GM23338 (cell line): ENCODE results near the gene PHTF2. TPM values are rescaled to one million over a fixed set of nuclear protein-coding genes. Genes with fewer than 3 reads are reported as not detected.

Source experiments
- ATAC-seq: fragments of 200-7000 bp; cut with Tn5 transposase; 3 replicates; pipeline ENCODE4 v1.9.1; 2020
- DNase-seq: peaks from one replicate; pipeline ENCODE4 v3.0.0-alpha.2; 2015; ENCODE audit warnings: low spot score
- H2AFZ ChIP-seq: fragments of 200-600 bp; sonication (generic); 2 replicates; pipeline ENCODE4 v1.8.0; 2016; ENCODE audit warnings: antibody characterized with exemption, mild to moderate bottlenecking, moderate library complexity
- H3F3A ChIP-seq: fragments of 200-600 bp; sonication (generic); replicated peaks from 2 replicates; pipeline ENCODE4 v1.8.0; 2017; ENCODE audit warnings: antibody characterized with exemption, mixed run types, low read depth
- H3K27ac ChIP-seq: fragments of 200-600 bp; sonication (generic); 2 replicates; pipeline ENCODE4 v1.6.1; 2016; ENCODE audit warnings: low read depth
- H3K27me3 ChIP-seq: fragments of 200-600 bp; sonication (generic); 2 replicates; pipeline ENCODE4 v1.8.0; 2016; ENCODE audit warnings: mild to moderate bottlenecking, mixed run types, moderate library complexity; ENCODE audit not compliant: insufficient read depth
- H3K36me3 ChIP-seq: fragments of 200-600 bp; sonication (generic); 2 replicates; pipeline ENCODE4 v1.8.0; 2016; ENCODE audit warnings: mild to moderate bottlenecking; ENCODE audit not compliant: insufficient read depth
- H3K4me1 ChIP-seq: fragments of 200-600 bp; sonication (generic); 2 replicates; pipeline ENCODE4 v1.8.0; 2016; ENCODE audit warnings: mild to moderate bottlenecking, moderate library complexity; ENCODE audit not compliant: insufficient read depth
- H3K4me2 ChIP-seq: fragments of 200-600 bp; sonication (generic); 2 replicates; pipeline ENCODE4 v1.7.1; 2017; ENCODE audit warnings: mixed run types
- H3K4me3 ChIP-seq: fragments of 200-600 bp; sonication (generic); 2 replicates; pipeline ENCODE4 v1.6.1; 2016; ENCODE audit warnings: mixed run types
- H3K79me2 ChIP-seq: fragments of 200-600 bp; sonication (generic); replicated peaks from 2 replicates; pipeline ENCODE4 v1.8.0; 2017; ENCODE audit warnings: mild to moderate bottlenecking; ENCODE audit not compliant: insufficient read depth
- H3K9me2 ChIP-seq: fragments of 200-600 bp; sonication (generic); 2 replicates; pipeline ENCODE4 v1.8.0; 2017; ENCODE audit not compliant: insufficient read depth
- H4K20me1 ChIP-seq: fragments of 200-600 bp; sonication (generic); replicated peaks from 2 replicates; pipeline ENCODE4 v1.8.0; 2017; ENCODE audit warnings: mild to moderate bottlenecking; ENCODE audit not compliant: insufficient read depth
- H3K27ac Mint-ChIP-seq: 2 replicates; pipeline ENCODE4 v1.8.0; 2020; ENCODE audit warnings: inconsistent platforms, mild to moderate bottlenecking, moderate library complexity, mixed read lengths
- H3K27me3 Mint-ChIP-seq: 3 replicates; pipeline ENCODE4 v1.8.0; 2022; ENCODE audit warnings: low read depth, mild to moderate bottlenecking, moderate library complexity, mixed read lengths, inconsistent platforms; ENCODE audit not compliant: insufficient read depth, poor library complexity
- H3K36me3 Mint-ChIP-seq: 3 replicates; pipeline ENCODE4 v1.8.0; 2021; ENCODE audit warnings: low read depth, mild to moderate bottlenecking, inconsistent platforms, moderate library complexity, mixed read lengths
- H3K4me1 Mint-ChIP-seq: 3 replicates; pipeline ENCODE4 v1.8.0; 2020; ENCODE audit warnings: mild to moderate bottlenecking, inconsistent platforms, mixed read lengths
- H3K4me3 Mint-ChIP-seq: 3 replicates; pipeline ENCODE4 v1.8.0; 2021; ENCODE audit warnings: moderate library complexity, mild to moderate bottlenecking, inconsistent platforms, mixed read lengths
- H3K9me3 Mint-ChIP-seq: 3 replicates; pipeline ENCODE4 v1.8.0; 2020; ENCODE audit warnings: moderate library complexity, mild to moderate bottlenecking, inconsistent platforms, mixed read lengths
- CREB1 ChIP-seq: fragments of 250-450 bp; sonication (Bioruptor Pico); IDR thresholded peaks from 2 replicates; pipeline ENCODE4 v1.5.0; 2020; ENCODE audit warnings: low read depth, mild to moderate bottlenecking, moderate library complexity
- EZH2 ChIP-seq: fragments of 200-600 bp; sonication (generic); IDR thresholded peaks from one replicate; pipeline ENCODE4 v1.8.0; 2017; ENCODE audit warnings: antibody characterized with exemption, mild to moderate bottlenecking, low read depth; ENCODE audit not compliant: unreplicated experiment
- STAT1 ChIP-seq: IDR thresholded peaks from one replicate; pipeline ENCODE4 v1.6.1; 2016; ENCODE audit warnings: antibody characterized with exemption; ENCODE audit not compliant: unreplicated experiment
- ZNF114 ChIP-seq: fragments of 250-450 bp; sonication (Bioruptor Pico); IDR thresholded peaks from 2 replicates; pipeline ENCODE4 v1.5.0; 2020; ENCODE audit warnings: mild to moderate bottlenecking, moderate library complexity
- ZNF331 ChIP-seq: fragments of 250-450 bp; sonication (Bioruptor Pico); IDR thresholded peaks from 2 replicates; pipeline ENCODE4 v1.5.0; 2020; ENCODE audit warnings: low read depth, mild to moderate bottlenecking, moderate library complexity
- polyA plus RNA-seq: library from polyadenylated mRNA; unstranded; fragments of >200 nt; fragmentation: Nextera tagmentation; extraction: Ambion mirVana; gene quantifications from 2 replicates; pipeline ENCODE4 v1.2.1, GENCODE V29; 2016
- total RNA-seq: library from RNA; depleted of rRNA; stranded (reverse); fragments of >200 nt; shearing (Covaris generic); gene quantifications from 2 replicates; pipeline ENCODE4 v1.2.3, GENCODE V29; 2014
- TF ChIP-seq, protein P1 (sequence below): IDR thresholded peaks from one replicate; pipeline ENCODE4 v1.6.1; 2018; ENCODE audit warnings: antibody characterized with exemption; ENCODE audit not compliant: unreplicated experiment
- TF ChIP-seq, protein P2 (sequence below): fragments of 250-450 bp; sonication (Bioruptor Pico); IDR thresholded peaks from 2 replicates; pipeline ENCODE4 v1.5.0; 2020; ENCODE audit warnings: mild to moderate bottlenecking, moderate library complexity
- TF ChIP-seq, protein P3 (sequence below): IDR thresholded peaks from 2 replicates; pipeline ENCODE4 v1.6.1; 2016; ENCODE audit warnings: antibody characterized with exemption

Gene PHTF2
- total and polyA plus RNA-seq, 2 experiments from 2014 or later: 14.6 to 24.1 TPM

DNA sequence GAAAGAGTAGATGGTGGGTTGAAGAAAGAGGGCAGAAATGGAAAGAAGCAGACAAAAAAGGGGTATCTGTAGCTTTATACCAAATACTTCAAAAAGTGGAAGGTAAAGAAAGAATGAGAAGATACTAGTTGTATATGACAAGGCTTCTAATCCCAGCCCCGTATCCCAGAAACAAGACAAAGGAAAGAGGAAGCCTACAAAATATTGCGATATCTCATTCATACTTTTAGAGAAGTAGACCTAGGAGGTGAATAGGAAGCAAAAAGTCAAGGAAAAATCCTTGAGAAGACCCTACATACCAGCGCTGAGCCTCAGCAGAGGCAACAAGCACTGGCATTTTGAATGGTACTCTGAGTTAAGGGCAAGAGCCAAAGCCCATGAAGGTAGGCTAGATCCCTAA, 26.6 kb downstream of the PHTF2 start:
- ATAC-seq: no peak
- Mint-ChIP-seq H3K27me3 (peaks cover 4% of the 10 kb centered on the region), H3K4me3 (no peak overlapping the region), H3K4me1 (no peaks in the 10 kb centered on the region), H3K36me3 (peaks cover 24% of the 10 kb centered on the region), H3K9me3 (peaks cover 32% of the 10 kb centered on the region), H3K27ac (no peak overlapping the region)
- Histone ChIP-seq H3K36me3 (peaks cover 4% of the 10 kb centered on the region), H3K4me1 (no peaks in the 10 kb centered on the region; the same call in 1 of the 2 replicates), H3K4me2 (no peak overlapping the region), H3K79me2 (peaks cover 31% of the 10 kb centered on the region), H3K27me3 (no peaks in the 10 kb centered on the region), H3F3A (no peaks in the 10 kb centered on the region), H3K9me2 (no peaks in the 10 kb centered on the region), H3K27ac (no peak overlapping the region), H2AFZ (no peak overlapping the region), H3K4me3 (no peak overlapping the region), H4K20me1 (no peaks in the 10 kb centered on the region)
- TF ChIP-seq EZH2: no peak
- TF ChIP-seq, protein P1, sequence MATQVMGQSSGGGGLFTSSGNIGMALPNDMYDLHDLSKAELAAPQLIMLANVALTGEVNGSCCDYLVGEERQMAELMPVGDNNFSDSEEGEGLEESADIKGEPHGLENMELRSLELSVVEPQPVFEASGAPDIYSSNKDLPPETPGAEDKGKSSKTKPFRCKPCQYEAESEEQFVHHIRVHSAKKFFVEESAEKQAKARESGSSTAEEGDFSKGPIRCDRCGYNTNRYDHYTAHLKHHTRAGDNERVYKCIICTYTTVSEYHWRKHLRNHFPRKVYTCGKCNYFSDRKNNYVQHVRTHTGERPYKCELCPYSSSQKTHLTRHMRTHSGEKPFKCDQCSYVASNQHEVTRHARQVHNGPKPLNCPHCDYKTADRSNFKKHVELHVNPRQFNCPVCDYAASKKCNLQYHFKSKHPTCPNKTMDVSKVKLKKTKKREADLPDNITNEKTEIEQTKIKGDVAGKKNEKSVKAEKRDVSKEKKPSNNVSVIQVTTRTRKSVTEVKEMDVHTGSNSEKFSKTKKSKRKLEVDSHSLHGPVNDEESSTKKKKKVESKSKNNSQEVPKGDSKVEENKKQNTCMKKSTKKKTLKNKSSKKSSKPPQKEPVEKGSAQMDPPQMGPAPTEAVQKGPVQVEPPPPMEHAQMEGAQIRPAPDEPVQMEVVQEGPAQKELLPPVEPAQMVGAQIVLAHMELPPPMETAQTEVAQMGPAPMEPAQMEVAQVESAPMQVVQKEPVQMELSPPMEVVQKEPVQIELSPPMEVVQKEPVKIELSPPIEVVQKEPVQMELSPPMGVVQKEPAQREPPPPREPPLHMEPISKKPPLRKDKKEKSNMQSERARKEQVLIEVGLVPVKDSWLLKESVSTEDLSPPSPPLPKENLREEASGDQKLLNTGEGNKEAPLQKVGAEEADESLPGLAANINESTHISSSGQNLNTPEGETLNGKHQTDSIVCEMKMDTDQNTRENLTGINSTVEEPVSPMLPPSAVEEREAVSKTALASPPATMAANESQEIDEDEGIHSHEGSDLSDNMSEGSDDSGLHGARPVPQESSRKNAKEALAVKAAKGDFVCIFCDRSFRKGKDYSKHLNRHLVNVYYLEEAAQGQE: no peak
- no peak for TF ChIP-seq ZNF331 (CRISPR knock-in tag)
- TF ChIP-seq, protein P2, sequence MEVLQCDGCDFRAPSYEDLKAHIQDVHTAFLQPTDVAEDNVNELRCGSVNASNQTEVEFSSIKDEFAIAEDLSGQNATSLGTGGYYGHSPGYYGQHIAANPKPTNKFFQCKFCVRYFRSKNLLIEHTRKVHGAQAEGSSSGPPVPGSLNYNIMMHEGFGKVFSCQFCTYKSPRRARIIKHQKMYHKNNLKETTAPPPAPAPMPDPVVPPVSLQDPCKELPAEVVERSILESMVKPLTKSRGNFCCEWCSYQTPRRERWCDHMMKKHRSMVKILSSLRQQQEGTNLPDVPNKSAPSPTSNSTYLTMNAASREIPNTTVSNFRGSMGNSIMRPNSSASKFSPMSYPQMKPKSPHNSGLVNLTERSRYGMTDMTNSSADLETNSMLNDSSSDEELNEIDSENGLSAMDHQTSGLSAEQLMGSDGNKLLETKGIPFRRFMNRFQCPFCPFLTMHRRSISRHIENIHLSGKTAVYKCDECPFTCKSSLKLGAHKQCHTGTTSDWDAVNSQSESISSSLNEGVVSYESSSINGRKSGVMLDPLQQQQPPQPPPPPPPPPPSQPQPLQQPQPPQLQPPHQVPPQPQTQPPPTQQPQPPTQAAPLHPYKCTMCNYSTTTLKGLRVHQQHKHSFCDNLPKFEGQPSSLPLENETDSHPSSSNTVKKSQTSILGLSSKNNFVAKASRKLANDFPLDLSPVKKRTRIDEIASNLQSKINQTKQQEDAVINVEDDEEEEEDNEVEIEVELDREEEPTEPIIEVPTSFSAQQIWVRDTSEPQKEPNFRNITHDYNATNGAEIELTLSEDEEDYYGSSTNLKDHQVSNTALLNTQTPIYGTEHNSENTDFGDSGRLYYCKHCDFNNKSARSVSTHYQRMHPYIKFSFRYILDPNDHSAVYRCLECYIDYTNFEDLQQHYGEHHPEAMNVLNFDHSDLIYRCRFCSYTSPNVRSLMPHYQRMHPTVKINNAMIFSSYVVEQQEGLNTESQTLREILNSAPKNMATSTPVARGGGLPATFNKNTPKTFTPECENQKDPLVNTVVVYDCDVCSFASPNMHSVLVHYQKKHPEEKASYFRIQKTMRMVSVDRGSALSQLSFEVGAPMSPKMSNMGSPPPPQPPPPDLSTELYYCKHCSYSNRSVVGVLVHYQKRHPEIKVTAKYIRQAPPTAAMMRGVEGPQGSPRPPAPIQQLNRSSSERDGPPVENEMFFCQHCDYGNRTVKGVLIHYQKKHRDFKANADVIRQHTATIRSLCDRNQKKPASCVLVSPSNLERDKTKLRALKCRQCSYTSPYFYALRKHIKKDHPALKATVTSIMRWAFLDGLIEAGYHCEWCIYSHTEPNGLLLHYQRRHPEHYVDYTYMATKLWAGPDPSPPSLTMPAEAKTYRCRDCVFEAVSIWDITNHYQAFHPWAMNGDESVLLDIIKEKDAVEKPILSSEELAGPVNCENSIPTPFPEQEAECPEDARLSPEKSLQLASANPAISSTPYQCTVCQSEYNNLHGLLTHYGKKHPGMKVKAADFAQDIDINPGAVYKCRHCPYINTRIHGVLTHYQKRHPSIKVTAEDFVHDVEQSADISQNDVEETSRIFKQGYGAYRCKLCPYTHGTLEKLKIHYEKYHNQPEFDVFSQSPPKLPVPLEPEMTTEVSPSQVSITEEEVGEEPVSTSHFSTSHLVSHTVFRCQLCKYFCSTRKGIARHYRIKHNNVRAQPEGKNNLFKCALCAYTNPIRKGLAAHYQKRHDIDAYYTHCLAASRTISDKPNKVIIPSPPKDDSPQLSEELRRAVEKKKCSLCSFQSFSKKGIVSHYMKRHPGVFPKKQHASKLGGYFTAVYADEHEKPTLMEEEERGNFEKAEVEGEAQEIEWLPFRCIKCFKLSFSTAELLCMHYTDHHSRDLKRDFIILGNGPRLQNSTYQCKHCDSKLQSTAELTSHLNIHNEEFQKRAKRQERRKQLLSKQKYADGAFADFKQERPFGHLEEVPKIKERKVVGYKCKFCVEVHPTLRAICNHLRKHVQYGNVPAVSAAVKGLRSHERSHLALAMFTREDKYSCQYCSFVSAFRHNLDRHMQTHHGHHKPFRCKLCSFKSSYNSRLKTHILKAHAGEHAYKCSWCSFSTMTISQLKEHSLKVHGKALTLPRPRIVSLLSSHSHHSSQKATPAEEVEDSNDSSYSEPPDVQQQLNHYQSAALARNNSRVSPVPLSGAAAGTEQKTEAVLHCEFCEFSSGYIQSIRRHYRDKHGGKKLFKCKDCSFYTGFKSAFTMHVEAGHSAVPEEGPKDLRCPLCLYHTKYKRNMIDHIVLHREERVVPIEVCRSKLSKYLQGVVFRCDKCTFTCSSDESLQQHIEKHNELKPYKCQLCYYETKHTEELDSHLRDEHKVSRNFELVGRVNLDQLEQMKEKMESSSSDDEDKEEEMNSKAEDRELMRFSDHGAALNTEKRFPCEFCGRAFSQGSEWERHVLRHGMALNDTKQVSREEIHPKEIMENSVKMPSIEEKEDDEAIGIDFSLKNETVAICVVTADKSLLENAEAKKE (CRISPR knock-in tag): no peak
- TF ChIP-seq CREB1 (CRISPR knock-in tag): no peak
- TF ChIP-seq, protein P3, sequence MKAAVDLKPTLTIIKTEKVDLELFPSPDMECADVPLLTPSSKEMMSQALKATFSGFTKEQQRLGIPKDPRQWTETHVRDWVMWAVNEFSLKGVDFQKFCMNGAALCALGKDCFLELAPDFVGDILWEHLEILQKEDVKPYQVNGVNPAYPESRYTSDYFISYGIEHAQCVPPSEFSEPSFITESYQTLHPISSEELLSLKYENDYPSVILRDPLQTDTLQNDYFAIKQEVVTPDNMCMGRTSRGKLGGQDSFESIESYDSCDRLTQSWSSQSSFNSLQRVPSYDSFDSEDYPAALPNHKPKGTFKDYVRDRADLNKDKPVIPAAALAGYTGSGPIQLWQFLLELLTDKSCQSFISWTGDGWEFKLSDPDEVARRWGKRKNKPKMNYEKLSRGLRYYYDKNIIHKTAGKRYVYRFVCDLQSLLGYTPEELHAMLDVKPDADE: no peak
- TF ChIP-seq STAT1: no peak
- TF ChIP-seq ZNF114 (CRISPR knock-in tag): no peak
- DNase-seq: no peak
